ENCODE data around the gene TNNT3.

Gene TNNT3

DNA sequence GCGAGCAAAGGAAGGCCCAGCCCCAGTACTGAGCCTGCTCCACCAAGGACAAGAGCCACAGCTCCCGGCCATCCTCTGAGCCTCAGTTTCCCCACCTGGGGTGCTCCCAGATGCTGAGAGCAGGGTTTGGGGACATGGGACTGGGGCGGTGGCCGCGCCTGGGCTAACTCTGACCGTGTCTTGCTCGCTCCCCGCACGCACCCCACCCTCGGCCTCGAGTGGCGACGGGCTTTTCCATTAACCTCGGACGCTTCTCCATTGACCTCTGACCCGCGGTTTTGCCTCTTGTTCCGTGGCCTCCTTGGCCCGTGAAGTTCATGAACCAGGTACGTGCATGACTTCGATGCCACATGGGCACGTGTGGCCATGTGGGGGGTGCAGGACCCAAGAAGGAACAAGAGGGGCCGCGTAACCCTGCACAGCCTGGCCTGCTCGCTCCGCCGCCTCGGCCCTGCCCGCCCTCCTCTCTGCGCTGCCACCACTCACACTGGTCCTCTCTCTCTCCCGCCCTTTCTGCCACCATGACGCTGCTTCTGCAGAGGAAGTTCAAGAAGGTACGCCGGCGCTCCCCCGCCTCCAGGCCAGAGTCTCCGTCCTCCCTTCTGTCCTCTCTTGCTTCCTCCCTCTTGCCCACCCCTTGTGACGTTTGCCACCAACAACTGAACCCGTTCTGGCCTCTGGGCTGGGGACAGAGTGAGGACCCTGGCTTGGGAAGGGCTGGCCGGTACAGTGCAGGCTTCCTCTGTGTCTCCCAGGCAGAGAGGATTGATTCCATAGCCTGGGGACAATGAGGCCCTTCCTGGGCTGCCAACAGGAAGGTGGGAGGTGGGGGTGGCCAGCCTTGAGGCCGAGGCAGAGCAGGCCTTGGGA lies 6.9 kb downstream of the TNNT3 start:
- TF ChIP-seq, protein P1, sequence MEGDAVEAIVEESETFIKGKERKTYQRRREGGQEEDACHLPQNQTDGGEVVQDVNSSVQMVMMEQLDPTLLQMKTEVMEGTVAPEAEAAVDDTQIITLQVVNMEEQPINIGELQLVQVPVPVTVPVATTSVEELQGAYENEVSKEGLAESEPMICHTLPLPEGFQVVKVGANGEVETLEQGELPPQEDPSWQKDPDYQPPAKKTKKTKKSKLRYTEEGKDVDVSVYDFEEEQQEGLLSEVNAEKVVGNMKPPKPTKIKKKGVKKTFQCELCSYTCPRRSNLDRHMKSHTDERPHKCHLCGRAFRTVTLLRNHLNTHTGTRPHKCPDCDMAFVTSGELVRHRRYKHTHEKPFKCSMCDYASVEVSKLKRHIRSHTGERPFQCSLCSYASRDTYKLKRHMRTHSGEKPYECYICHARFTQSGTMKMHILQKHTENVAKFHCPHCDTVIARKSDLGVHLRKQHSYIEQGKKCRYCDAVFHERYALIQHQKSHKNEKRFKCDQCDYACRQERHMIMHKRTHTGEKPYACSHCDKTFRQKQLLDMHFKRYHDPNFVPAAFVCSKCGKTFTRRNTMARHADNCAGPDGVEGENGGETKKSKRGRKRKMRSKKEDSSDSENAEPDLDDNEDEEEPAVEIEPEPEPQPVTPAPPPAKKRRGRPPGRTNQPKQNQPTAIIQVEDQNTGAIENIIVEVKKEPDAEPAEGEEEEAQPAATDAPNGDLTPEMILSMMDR (IDR thresholded peaks at IDR 0.05; ENCODE audit: borderline replicate concordance, extremely low read depth, low read length, poor library complexity, severe bottlenecking) = no peak
- Histone ChIP-seq H3K36me3 (ENCODE audit: insufficient read depth, low read length) (no peaks in the 10 kb centered on the region), H3K4me3 (ENCODE audit: low read depth in 1 of 2, low read length in 2 of 2) (no peak overlapping the region), H2AFZ (ENCODE audit: low read depth, low read length) (no peak overlapping the region), H3K4me1 (ENCODE audit: insufficient read depth, low read length) (peaks cover 8% of the 10 kb centered on the region), H3K79me2 (ENCODE audit: insufficient read depth, low read length) (no peaks in the 10 kb centered on the region), H3K9me3 (ENCODE audit: insufficient read depth, low read length, severe bottlenecking) (no peaks in the 10 kb centered on the region), H3K9ac (ENCODE audit: low read depth, low read length) (no peak overlapping the region), H3K4me2 (ENCODE audit: insufficient read depth, low read length) (no peak overlapping the region), H3K27me3 (ENCODE audit: insufficient read depth, low read length, poor library complexity) (no peaks in the 10 kb centered on the region), H4K20me1 (ENCODE audit: insufficient read depth, low read length) (no peaks in the 10 kb centered on the region), H3K27ac (ENCODE audit: low read length) (no peak overlapping the region)
- DNase-seq (no peak), ATAC-seq (ENCODE audit: insufficient read depth, low read depth) (no peak)

DNA sequence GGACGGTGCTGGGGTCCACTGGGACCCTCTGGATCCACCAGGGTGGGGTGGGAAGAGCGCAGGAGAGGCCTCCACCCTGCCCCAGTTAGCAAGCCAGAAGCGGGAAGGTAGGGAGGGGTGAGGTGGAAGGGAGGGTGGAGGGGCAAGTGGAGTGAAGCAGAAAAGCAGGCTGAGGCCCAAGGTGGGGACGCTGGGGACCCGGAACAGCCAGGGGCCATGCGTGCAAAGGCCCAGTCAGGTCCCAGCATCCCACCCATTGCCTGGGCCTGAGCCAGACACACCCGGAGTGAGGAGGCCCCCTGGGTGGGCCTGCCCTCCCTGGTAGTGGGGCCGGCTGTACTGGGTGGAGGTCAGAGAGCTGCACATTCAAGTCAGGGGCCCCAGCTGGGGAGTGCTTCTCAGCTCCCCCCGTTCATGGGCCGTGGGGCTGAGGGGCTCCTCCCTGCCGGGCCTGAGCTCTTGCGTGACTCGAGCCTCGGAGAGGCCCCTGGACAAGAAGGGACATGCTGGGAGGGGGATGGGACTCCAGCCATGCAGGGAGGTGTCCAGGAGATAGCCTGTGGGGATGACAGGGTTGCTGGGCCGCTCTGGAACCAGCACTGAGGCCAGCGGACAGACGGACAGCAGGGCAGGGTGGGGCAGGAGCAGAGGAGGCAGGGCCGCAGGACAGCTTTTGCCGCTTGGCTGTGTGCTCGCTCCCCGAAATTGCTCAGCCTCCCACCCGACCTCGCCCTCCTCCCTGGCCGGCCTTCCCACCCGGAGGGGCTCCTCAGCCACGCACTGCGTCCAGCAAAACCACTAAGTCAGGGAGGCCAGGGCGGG lies 7.7 kb downstream of the TNNT3 start:
- H3K4me2 ChIP-seq (ENCODE audit: insufficient read depth, low read length) = no peak overlapping the region
- ATAC-seq (ENCODE audit: insufficient read depth, low read depth) (no peak), DNase-seq (no peak)
- TF ChIP-seq, protein P1 (IDR thresholded peaks at IDR 0.05; ENCODE audit: borderline replicate concordance, extremely low read depth, low read length, poor library complexity, severe bottlenecking) = no peak
- TF ChIP-seq EZH2 (IDR thresholded peaks at IDR 0.05; ENCODE audit: borderline replicate concordance, low read depth, low read length, severe bottlenecking) = no peak
- no peaks in the 10 kb centered on the region for H3K79me2 ChIP-seq (ENCODE audit: insufficient read depth, low read length)
- H3K9ac ChIP-seq (ENCODE audit: low read depth, low read length) = no peak overlapping the region
- no peaks in the 10 kb centered on the region for H3K27me3 ChIP-seq (ENCODE audit: insufficient read depth, low read length, poor library complexity)
- H3K27ac ChIP-seq (ENCODE audit: low read length) = no peak overlapping the region
- H3K9me3 ChIP-seq (ENCODE audit: insufficient read depth, low read length, severe bottlenecking) = no peaks in the 10 kb centered on the region
- H3K36me3 ChIP-seq (ENCODE audit: insufficient read depth, low read length) = no peaks in the 10 kb centered on the region
- no peak overlapping the region for H2AFZ ChIP-seq (ENCODE audit: low read depth, low read length)
- H3K4me3 ChIP-seq (ENCODE audit: low read depth in 1 of 2, low read length in 2 of 2) = no peak overlapping the region
- no peaks in the 10 kb centered on the region for H4K20me1 ChIP-seq (ENCODE audit: insufficient read depth, low read length)
- peaks cover 8% of the 10 kb centered on the region for H3K4me1 ChIP-seq (ENCODE audit: insufficient read depth, low read length)

DNA sequence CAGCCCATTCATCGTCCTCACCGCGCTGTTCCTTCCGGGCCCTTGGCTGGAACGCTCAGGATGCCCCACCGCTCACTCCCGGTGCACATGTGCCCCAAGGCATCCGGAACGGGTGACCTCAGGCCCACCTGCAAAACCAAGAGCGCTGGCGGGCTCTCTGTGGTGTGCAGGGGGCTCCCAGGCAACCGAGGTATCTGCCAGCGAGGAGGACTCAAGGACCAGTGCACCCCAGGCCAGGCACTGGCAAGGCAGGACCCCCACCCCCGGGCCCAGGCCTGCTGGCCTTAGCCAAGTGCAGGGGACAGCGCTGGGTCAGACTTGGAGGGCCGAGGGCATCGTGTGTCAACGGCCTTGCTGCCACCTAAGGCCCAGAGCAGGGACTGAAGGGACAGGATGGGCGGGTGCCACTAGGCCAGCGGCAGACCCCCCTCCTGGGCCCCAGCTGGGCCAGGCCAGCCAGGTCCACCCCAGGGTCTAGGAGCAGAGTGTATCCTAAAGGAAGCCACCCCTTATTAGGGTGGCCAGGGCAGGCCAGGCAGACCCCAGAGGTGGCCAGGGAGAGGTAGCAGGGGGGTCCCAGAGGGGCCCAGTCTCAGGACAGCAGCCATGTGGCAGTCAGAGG lies 8.5 kb downstream of the TNNT3 start:
- Histone ChIP-seq H3K4me2 (ENCODE audit: insufficient read depth, low read length) (no peak overlapping the region), H3K27me3 (ENCODE audit: insufficient read depth, low read length, poor library complexity) (no peaks in the 10 kb centered on the region), H2AFZ (ENCODE audit: low read depth, low read length) (no peak overlapping the region), H3K36me3 (ENCODE audit: insufficient read depth, low read length) (no peaks in the 10 kb centered on the region), H3K79me2 (ENCODE audit: insufficient read depth, low read length) (no peaks in the 10 kb centered on the region), H3K9me3 (ENCODE audit: insufficient read depth, low read length, severe bottlenecking) (no peaks in the 10 kb centered on the region), H3K4me1 (ENCODE audit: insufficient read depth, low read length) (peaks cover 4% of the 10 kb centered on the region; the same call in 1 of the 2 replicates), H3K9ac (ENCODE audit: low read depth, low read length) (no peak overlapping the region), H4K20me1 (ENCODE audit: insufficient read depth, low read length) (no peaks in the 10 kb centered on the region), H3K4me3 (ENCODE audit: low read depth in 1 of 2, low read length in 2 of 2) (no peak overlapping the region), H3K27ac (ENCODE audit: low read length) (no peak overlapping the region)
- ATAC-seq (ENCODE audit: insufficient read depth, low read depth) (no peak), DNase-seq (no peak)
- TF ChIP-seq, protein P1 (IDR thresholded peaks at IDR 0.05; ENCODE audit: borderline replicate concordance, extremely low read depth, low read length, poor library complexity, severe bottlenecking) = no peak
- no peak for TF ChIP-seq EZH2 (IDR thresholded peaks at IDR 0.05; ENCODE audit: borderline replicate concordance, low read depth, low read length, severe bottlenecking)

Data from DND-41 (cell line).